ENCODE data around the gene CD3G. TPM values are rescaled to one million over a fixed set of nuclear protein-coding genes. Genes with fewer than 3 reads are reported as not detected.

The CD3G gene
- total and polyA plus RNA-seq, 4 donors: 0.19 to 0.84 (median 0.33) TPM

GRCh38 chr11:118370774-118371173 is 26.6 kb downstream of the CD3G start:
- peaks cover 0 to 8% (median 6%) of the 10 kb centered on the region in 4 donors for H3K4me1 ChIP-seq (ENCODE audit: control insufficient read depth in 4 of 4, insufficient read depth in 4 of 4, low read length in 3 of 4)
- H3K27ac ChIP-seq (ENCODE audit: low read depth in 1 of 2, low read length in 2 of 2): no peak overlapping the region
- no peak overlapping the region for H3K9ac ChIP-seq (ENCODE audit: low read depth in 1 of 2, low read length in 2 of 2)
- WGBS: 96% methylated on average over 4 of the region's 4 CpGs
- DNase-seq (ENCODE audit: low spot score): no peak
- no peaks in the 10 kb centered on the region for H3K27me3 ChIP-seq (ENCODE audit: control insufficient read depth in 4 of 4, insufficient read depth in 4 of 4, low read length in 3 of 4)
- H3K36me3 ChIP-seq (ENCODE audit: control insufficient read depth in 4 of 4, insufficient read depth in 3 of 4, low read depth in 1 of 4, low read length in 3 of 4): peaks cover 22 to 81% (median 70%) of the 10 kb centered on the region in 4 donors
- H3K9me3 ChIP-seq (ENCODE audit: control insufficient read depth in 4 of 4, low read length in 3 of 4): no peaks in the 10 kb centered on the region
- TF ChIP-seq CTCF (IDR thresholded peaks at IDR 0.05; ENCODE audit: low read depth, low read length, missing input control): no peak
- TF ChIP-seq EGR1 (IDR thresholded peaks at IDR 0.05; ENCODE audit: low read depth in 2 of 2): no peak
- TF ChIP-seq REST (IDR thresholded peaks at IDR 0.05): no peak
- no peak for TF ChIP-seq TAF1 (conservative IDR thresholded peaks at IDR 0.05)
- TF ChIP-seq RXRA (IDR thresholded peaks at IDR 0.05): no peak
- TF ChIP-seq GABPA (IDR thresholded peaks at IDR 0.05 in 1 of 2, conservative IDR thresholded peaks at IDR 0.05 in 1 of 2): no peak
- no peak for TF ChIP-seq ATF3 (IDR thresholded peaks at IDR 0.05)
- TF ChIP-seq FOXA1 (IDR thresholded peaks at IDR 0.05): no peak
- TF ChIP-seq YY1 (IDR thresholded peaks at IDR 0.05): no peak
- TF ChIP-seq HNF4A (conservative IDR thresholded peaks at IDR 0.05): no peak
- no peak for TF ChIP-seq ZBTB33 (IDR thresholded peaks at IDR 0.05)
- no peak for TF ChIP-seq HNF4G (IDR thresholded peaks at IDR 0.05)
- TF ChIP-seq MAX (IDR thresholded peaks at IDR 0.05): no peak
- no peak for TF ChIP-seq FOXA2 (IDR thresholded peaks at IDR 0.05)
- TF ChIP-seq RAD21 (IDR thresholded peaks at IDR 0.05): no peak
- TF ChIP-seq JUND (IDR thresholded peaks at IDR 0.05): no peak
- TF ChIP-seq NR2F2 (IDR thresholded peaks at IDR 0.05): no peak
- TF ChIP-seq SP1 (IDR thresholded peaks at IDR 0.05): no peak
- no peak overlapping the region for H3K4me3 ChIP-seq (ENCODE audit: low read depth in 1 of 3, low read length in 3 of 3)

Measured in liver (tissue), 9 donors.